NCI-H2029 (cell line): Measurements from ENCODE around the gene RUNX1.

Source experiments
- DNase-seq: peaks from one replicate; lab custom pipeline; 2025; lab: John Stamatoyannopoulos, UW

Gene RUNX1

GRCh38 chr21:35036465-35037383 is 12.4 kb downstream of the RUNX1 start:
- no peak for DNase-seq

- no peak for DNase-seq
Measured at GRCh38 chr21:35035581-35035980, 13.5 kb downstream of the RUNX1 start.

GRCh38 chr21:35035116-35035515 is 14.0 kb downstream of the RUNX1 start:
- DNase-seq: no peak

GRCh38 chr21:35034203-35034926 is 14.7 kb downstream of the RUNX1 start:
- DNase-seq: no peak

GRCh38 chr21:35032474-35033263 is 16.4 kb downstream of the RUNX1 start:
- no peak for DNase-seq

- no peak for DNase-seq
Measured at GRCh38 chr21:35028451-35028978, 20.6 kb downstream of the RUNX1 start.

- no peak for DNase-seq
Measured at GRCh38 chr21:35027563-35028450, 21.3 kb downstream of the RUNX1 start.

GRCh38 chr21:35026617-35027562 is 22.2 kb downstream of the RUNX1 start:
- no peak for DNase-seq

GRCh38 chr21:35026153-35026500 is 23.0 kb downstream of the RUNX1 start:
- DNase-seq: no peak

- no peak for DNase-seq
Measured at GRCh38 chr21:35025206-35026152, 23.6 kb downstream of the RUNX1 start.

- DNase-seq: no peak
Measured at GRCh38 chr21:35024513-35024912, 24.6 kb downstream of the RUNX1 start.

GRCh38 chr21:35024071-35024420 is 25.1 kb downstream of the RUNX1 start:
- no peak for DNase-seq

- DNase-seq: no peak
Measured at GRCh38 chr21:35023396-35024070, 25.6 kb downstream of the RUNX1 start.

GRCh38 chr21:35021546-35021945 is 27.6 kb downstream of the RUNX1 start:
- DNase-seq: no peak

- DNase-seq: no peak
Measured at GRCh38 chr21:35020902-35021301, 28.2 kb downstream of the RUNX1 start.

- DNase-seq: no peak
Measured at GRCh38 chr21:35020436-35020835, 28.7 kb downstream of the RUNX1 start.

- no peak for DNase-seq
Measured at GRCh38 chr21:35019631-35020032, 29.5 kb downstream of the RUNX1 start.

GRCh38 chr21:35017256-35017655 is 31.8 kb downstream of the RUNX1 start:
- DNase-seq: no peak
